RWPE2 (cell line): ENCODE measurements around the gene FBXL16.
"Not testable (repeated sequence)": the region's sequence is repeated elsewhere in the genome, so short reads cannot be mapped to it uniquely, and the experiment has no call there.

Experiments
- ATAC-seq: fragments of 200-7000 bp; cut with Tn5 transposase; 3 replicates; pipeline ENCODE4 v1.9.1; 2021; ENCODE audit warnings: low read depth
- DNase-seq: peaks from one replicate; pipeline ENCODE4 v3.0.0-alpha.2; 2020; ENCODE audit warnings: low spot score
- H3K27ac ChIP-seq: fragments of 450-650 bp; 2 replicates; pipeline ENCODE4 v1.5.1; 2017; ENCODE audit warnings: mild to moderate bottlenecking; ENCODE audit not compliant: poor library complexity, severe bottlenecking
- H3K27me3 ChIP-seq: fragments of 250-450 bp; sonication (Bioruptor Pico); 2 replicates; pipeline ENCODE4 v1.5.1; 2021; ENCODE audit warnings: mild to moderate bottlenecking, moderate library complexity; ENCODE audit not compliant: insufficient read depth, poor library complexity, severe bottlenecking
- H3K36me3 ChIP-seq: fragments of 250-450 bp; sonication (Bioruptor Pico); 2 replicates; pipeline ENCODE4 v1.5.1; 2020; ENCODE audit warnings: low read depth, mild to moderate bottlenecking, moderate library complexity
- H3K4me1 ChIP-seq: fragments of 250-450 bp; sonication (Bioruptor Pico); 2 replicates; pipeline ENCODE4 v1.5.1; 2021; ENCODE audit warnings: mild to moderate bottlenecking, moderate library complexity; ENCODE audit not compliant: insufficient read depth, poor library complexity, severe bottlenecking
- H3K4me3 ChIP-seq: fragments of 250-450 bp; sonication (Bioruptor Pico); 2 replicates; pipeline ENCODE4 v1.5.1; 2021; ENCODE audit warnings: mild to moderate bottlenecking, moderate library complexity; ENCODE audit not compliant: severe bottlenecking
- H3K9me3 ChIP-seq: fragments of 250-450 bp; sonication (Bioruptor Pico); 2 replicates; pipeline ENCODE4 v1.5.1; 2021; ENCODE audit warnings: mild to moderate bottlenecking, moderate library complexity; ENCODE audit not compliant: severe bottlenecking
- TF ChIP-seq, protein P1 (sequence below): fragments of 450-650 bp; IDR thresholded peaks from one replicate; pipeline ENCODE4 v1.5.1; 2017; ENCODE audit warnings: mild to moderate bottlenecking, moderate library complexity; ENCODE audit not compliant: poor library complexity, severe bottlenecking

Gene FBXL16, protein sequence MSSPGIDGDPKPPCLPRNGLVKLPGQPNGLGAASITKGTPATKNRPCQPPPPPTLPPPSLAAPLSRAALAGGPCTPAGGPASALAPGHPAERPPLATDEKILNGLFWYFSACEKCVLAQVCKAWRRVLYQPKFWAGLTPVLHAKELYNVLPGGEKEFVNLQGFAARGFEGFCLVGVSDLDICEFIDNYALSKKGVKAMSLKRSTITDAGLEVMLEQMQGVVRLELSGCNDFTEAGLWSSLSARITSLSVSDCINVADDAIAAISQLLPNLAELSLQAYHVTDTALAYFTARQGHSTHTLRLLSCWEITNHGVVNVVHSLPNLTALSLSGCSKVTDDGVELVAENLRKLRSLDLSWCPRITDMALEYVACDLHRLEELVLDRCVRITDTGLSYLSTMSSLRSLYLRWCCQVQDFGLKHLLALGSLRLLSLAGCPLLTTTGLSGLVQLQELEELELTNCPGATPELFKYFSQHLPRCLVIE

DNA sequence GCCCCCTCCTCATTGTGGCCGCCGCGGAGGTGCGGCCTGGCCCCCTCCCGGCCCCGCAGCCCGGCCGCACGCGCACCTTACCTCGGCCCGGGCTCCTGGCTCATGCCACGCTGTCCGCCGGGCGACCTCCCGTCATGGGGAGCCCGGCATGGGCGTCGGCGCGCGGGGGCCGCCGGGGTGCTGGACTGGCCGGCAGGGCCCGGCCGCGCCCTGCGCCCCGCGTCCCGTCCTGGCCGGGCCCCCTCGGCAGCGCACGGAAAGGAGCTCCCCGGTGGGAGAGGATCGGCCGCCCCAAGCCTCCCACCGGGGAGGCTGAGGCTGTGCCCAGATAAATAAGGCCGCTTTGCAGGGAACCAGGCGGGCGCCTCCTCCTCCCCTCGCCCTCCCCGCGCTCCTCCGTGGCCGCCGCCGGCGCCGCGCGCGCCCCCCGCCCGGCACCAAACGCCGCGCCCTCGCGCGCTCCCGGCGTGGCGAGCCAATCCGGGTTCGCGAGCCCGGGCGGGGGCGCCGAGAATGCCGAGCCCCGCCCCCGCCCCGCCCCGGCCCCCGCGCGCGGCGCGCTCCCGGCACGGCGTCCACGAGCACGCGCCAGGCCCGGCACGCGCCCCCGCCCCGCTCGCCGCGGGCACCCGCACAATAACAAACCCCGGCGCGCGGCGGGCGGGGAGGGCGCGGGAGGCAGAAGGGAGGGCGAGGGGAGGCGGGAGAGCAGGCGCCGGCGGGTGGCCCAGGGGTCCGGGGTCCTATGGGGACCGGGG, at the start of gene FBXL16:
Gene FBXL16 (minus strand): TSS at position 371 of the 758 bp plus-strand sequence. CDS start 8,396 bp downstream, outside the sequence.
- H3K4me1 ChIP-seq = peaks cover 3% of the 10 kb centered on the region
- TF ChIP-seq, protein P1, sequence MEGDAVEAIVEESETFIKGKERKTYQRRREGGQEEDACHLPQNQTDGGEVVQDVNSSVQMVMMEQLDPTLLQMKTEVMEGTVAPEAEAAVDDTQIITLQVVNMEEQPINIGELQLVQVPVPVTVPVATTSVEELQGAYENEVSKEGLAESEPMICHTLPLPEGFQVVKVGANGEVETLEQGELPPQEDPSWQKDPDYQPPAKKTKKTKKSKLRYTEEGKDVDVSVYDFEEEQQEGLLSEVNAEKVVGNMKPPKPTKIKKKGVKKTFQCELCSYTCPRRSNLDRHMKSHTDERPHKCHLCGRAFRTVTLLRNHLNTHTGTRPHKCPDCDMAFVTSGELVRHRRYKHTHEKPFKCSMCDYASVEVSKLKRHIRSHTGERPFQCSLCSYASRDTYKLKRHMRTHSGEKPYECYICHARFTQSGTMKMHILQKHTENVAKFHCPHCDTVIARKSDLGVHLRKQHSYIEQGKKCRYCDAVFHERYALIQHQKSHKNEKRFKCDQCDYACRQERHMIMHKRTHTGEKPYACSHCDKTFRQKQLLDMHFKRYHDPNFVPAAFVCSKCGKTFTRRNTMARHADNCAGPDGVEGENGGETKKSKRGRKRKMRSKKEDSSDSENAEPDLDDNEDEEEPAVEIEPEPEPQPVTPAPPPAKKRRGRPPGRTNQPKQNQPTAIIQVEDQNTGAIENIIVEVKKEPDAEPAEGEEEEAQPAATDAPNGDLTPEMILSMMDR = no peak
- DNase-seq (no peak), ATAC-seq (no peak)
- peak within 1 kb of the TSS; percentile 49 for H3K27ac ChIP-seq
- H3K36me3 ChIP-seq = no peaks in the 10 kb centered on the region
- H3K9me3 ChIP-seq = no peaks in the 10 kb centered on the region
- peak within 1 kb of the TSS; percentile 87 for H3K4me3 ChIP-seq
- H3K27me3 ChIP-seq = no peaks in the 10 kb centered on the region

DNA sequence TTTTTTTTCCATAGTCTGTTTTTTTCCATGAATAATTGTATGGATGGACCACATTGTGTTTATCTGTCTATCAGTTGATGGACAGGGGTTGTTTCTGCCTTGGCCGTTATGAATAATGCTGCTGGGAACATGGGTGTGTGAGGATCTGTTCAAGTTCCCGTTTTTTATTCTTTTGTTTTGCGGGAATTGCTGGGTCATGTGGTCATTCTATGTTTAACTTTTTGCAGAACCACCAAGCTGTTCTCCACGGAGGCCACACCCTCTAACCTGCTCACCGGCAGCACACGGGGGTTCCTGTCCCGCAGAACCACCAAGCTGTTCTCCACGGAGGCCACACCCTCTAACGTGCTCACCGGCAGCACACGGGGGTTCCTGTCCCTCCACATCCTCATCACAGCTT, 49.1 kb upstream of the FBXL16 start:
- no peaks in the 10 kb centered on the region for H3K36me3 ChIP-seq
- H3K27me3 ChIP-seq = no peaks in the 10 kb centered on the region
- DNase-seq (no peak), ATAC-seq (peak; percentile 15; the same call in 1 of the 3 replicates)
- no peak overlapping the region for H3K27ac ChIP-seq
- no peak overlapping the region for H3K4me3 ChIP-seq
- peaks cover 18% of the 10 kb centered on the region for H3K4me1 ChIP-seq
- TF ChIP-seq, protein P1 = no peak
- H3K9me3 ChIP-seq = no peaks in the 10 kb centered on the region

DNA sequence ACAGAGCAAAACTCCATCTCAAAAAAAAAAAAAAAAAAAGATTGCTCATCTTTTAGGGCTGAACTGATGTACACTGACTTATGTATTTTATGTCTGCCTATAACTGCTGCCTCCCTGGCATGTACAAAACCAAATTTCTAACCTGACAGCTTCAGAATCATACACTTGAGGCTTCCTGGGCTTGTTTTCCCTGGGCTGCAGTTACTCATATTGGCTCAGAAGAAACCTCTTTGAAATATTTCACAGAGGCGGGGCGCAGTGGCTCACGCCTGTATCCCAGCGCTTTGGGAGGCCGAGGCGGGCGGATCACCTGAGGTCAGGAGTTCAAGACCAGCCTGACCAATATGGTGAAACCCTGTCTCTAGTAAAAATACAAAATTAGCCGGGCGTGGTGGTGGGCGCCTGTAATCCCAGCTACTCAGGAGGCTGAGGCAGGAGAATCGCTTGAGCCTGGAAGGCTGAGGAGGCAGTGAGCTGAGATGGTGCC, 48.6 kb upstream of the FBXL16 start:
- H3K4me1 ChIP-seq = peaks cover 16% of the 10 kb centered on the region
- not testable (repeated sequence) for H3K36me3 ChIP-seq, H3K9me3 ChIP-seq, H3K27ac ChIP-seq, H3K27me3 ChIP-seq, H3K4me3 ChIP-seq, ATAC-seq, DNase-seq

DNA sequence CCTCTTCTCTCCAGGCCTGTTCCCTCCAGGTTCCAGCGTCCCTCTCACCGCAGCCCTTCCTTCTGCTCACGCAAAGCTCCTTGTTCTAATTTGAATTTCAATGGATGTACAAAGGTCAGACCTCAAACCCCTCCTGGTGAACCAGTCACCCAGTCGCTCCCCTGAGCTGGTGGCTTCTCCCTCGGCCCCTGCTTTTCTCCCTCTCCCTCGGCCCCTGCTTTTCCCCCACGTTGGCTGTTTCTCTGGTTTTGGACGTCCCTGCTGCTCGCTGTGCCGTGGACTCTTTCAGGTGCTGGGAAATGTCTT, 46.4 kb upstream of the FBXL16 start:
- Histone ChIP-seq H3K4me1 (peaks cover 10% of the 10 kb centered on the region), H3K36me3 (no peaks in the 10 kb centered on the region), H3K27ac (no peak overlapping the region), H3K9me3 (no peaks in the 10 kb centered on the region), H3K4me3 (no peak overlapping the region), H3K27me3 (no peaks in the 10 kb centered on the region)
- TF ChIP-seq, protein P1 = no peak
- ATAC-seq = no peak
- no peak for DNase-seq

DNA sequence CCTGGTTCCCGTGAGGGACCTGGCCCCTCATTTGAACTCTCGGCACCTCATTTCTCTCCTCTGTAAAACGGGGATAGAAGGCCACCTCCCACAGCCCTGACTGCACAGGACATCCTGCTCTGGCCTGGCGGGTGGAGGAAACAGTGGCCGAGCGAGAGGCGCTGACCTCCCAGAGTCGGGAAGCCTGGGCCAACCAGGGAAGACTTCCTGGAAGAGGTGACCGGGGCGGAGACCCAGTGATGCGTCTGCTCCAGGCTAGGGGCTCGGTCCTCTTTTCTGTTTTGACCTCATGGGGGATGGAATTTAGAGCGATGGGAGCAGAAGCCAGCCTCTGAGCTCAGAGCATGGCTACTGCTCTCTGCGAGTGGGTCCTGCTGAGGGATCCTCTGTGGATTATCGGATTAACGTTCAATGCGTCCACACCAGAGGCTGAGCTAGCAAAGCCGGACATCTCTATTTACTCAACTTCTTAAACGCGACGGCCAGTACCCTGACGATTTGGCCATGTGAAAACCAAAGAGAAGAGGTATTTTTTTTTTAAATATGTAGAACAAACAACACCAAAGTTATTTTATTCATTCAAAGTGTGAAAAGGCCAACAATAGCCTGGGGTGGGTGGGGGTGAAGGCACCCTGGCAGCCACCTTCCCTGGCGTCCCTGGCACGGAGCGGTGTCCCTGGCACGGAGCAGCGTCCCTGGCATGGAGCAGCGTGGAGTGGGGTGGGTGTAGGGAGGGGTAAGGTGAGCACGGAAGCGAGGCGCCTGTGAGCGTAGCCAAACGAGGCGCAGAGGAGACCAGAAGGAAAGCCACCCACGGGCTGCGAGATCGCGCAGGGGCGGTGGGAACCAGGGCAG, 45.8 kb upstream of the FBXL16 start:
- Histone ChIP-seq H3K4me3 (no peak overlapping the region), H3K27ac (no peak overlapping the region), H3K4me1 (peaks cover 10% of the 10 kb centered on the region), H3K27me3 (no peaks in the 10 kb centered on the region), H3K36me3 (no peaks in the 10 kb centered on the region), H3K9me3 (no peaks in the 10 kb centered on the region)
- DNase-seq = no peak
- TF ChIP-seq, protein P1 = no peak
- ATAC-seq = no peak
